GM10248 (cell line): ENCODE measurements around the gene SPG11.

Experiments used
- CTCF ChIA-PET: fragments of 300-600 bp; sonication (Branson Sonifier 250); formaldehyde crosslinking; extraction: SDS; loops from one replicate; lab custom pipeline; 2021; ENCODE audit warnings: antibody characterized with exemption; lab: Yijun Ruan, JAX
- POLR2A ChIA-PET: fragments of 350-650 bp; sonication (Branson Sonifier 250); formaldehyde crosslinking; extraction: SDS; loops from one replicate; lab custom pipeline; 2020; ENCODE audit warnings: antibody characterized with exemption; lab: Yijun Ruan, JAX
- DNase-seq: peaks from one replicate; pipeline ENCODE4 v3.0.0; 2012; ENCODE audit errors: extremely low spot score
- TF ChIP-seq, protein P1 (sequence below): IDR thresholded peaks from 2 replicates; pipeline ENCODE4 v1.5.1; 2012; ENCODE audit warnings: mild to moderate bottlenecking, low read depth; ENCODE audit errors: extremely low read depth, missing control alignments, control extremely low read depth

SPG11 gene

DNA sequence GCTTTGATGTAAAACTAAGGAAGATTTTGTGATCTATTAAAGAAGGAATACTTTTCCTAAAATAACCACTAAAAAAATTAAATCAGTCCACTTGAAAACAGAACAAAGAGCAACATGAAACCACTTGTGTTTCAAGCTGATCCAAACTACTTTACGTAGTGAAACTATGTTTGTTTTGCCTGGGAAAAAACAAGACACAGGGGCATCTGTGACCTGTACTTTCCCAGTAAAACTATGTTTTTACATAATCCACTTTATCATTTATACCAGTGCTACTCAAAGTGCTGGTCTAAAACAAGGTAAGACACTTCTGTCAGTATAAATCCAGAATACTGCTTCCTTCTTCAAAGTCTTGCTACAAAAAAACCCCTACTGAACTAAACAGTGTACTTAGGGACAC lies 56.7 kb downstream of the SPG11 start:
- TF ChIP-seq, protein P1, sequence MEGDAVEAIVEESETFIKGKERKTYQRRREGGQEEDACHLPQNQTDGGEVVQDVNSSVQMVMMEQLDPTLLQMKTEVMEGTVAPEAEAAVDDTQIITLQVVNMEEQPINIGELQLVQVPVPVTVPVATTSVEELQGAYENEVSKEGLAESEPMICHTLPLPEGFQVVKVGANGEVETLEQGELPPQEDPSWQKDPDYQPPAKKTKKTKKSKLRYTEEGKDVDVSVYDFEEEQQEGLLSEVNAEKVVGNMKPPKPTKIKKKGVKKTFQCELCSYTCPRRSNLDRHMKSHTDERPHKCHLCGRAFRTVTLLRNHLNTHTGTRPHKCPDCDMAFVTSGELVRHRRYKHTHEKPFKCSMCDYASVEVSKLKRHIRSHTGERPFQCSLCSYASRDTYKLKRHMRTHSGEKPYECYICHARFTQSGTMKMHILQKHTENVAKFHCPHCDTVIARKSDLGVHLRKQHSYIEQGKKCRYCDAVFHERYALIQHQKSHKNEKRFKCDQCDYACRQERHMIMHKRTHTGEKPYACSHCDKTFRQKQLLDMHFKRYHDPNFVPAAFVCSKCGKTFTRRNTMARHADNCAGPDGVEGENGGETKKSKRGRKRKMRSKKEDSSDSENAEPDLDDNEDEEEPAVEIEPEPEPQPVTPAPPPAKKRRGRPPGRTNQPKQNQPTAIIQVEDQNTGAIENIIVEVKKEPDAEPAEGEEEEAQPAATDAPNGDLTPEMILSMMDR: no peak
- POLR2A ChIA-PET: no interaction called here
- DNase-seq: no peak
- CTCF ChIA-PET: interaction anchor here (1.1 to 2.1 kb wide), 2 partner anchors 12 to 32 kb away, joined by 3 to 7 read pairs; no protein-coding TSS in a partner anchor

DNA sequence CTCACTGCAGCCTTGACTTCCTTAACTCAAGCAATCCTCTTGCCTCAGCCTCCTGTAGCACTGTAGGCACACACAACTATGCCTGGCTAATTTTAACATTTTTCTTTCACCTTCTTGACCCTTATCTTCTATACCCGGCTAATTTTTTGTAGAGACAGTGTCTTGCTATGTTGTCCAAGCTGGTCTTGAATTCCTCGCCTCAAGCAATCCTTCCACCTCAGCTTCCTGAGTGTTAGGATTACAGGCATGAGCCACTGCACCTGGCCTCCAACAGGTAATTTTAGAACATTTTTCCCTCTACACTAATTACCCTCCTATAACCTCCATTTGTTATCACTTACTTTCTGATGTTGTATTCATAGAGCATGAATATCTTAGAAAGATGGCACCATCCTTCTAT lies 60.3 kb downstream of the SPG11 start:
- DNase-seq: no peak
- ChIA-PET POLR2A (no interaction called here), CTCF (interaction anchor here (2.0 to 2.1 kb wide), 2 partner anchors 20 to 25 kb away, joined by 4 to 6 read pairs; no protein-coding TSS in a partner anchor)
- TF ChIP-seq, protein P1: no peak

DNA sequence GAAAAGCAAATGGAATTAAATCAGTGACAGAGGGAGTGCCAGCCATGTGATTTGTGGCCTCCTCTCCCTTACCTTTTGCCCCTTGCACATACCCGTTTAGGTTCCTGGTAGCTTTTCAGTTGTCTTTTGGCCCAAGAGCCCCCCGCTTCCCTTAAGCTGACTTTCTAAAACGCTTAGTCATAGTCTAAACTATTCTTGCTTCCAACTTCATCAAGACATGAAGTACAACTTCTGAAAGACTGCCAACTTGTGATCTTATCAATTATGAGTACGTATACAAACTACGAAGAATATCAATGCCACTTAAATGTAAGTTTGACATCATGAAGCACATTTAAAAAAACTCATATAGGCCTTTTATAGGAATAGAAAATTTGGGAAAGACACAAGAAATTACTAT lies 64.6 kb downstream of the SPG11 start:
- POLR2A ChIA-PET: no interaction called here
- CTCF ChIA-PET: interaction anchor here (1.0 to 3.9 kb wide), 8 partner anchors 9 to 140 kb away, joined by 3 to 22 read pairs (median 6); partner anchors contain the start of gene SPG11
- TF ChIP-seq, protein P1: no peak
- no peak for DNase-seq

DNA sequence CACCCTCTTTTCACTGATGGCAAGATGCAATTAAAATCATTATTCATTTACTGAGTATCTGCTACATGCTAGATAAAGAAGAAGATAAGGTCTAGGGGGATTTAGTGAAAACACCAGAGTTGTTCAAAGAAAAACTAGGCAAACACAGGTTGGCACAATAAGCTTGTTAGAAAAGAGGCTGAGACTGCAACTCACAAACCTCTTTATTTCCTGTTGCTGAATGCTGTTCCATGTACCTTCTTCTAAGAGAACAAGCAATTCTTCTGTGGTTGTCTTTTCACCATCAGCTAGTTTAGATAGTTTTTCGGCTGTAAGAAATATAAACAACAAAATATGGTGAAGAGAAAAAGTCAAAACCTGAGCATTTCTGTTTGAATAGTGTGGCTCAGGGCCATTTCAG lies 65.4 kb downstream of the SPG11 start:
- ChIA-PET CTCF (interaction anchor here (0.9 to 3.9 kb wide), 9 partner anchors 8 to 140 kb away, joined by 3 to 22 read pairs (median 5); partner anchors contain the start of genes SPG11 and TRIM69), POLR2A (no interaction called here)
- TF ChIP-seq, protein P1: no peak
- DNase-seq: no peak

DNA sequence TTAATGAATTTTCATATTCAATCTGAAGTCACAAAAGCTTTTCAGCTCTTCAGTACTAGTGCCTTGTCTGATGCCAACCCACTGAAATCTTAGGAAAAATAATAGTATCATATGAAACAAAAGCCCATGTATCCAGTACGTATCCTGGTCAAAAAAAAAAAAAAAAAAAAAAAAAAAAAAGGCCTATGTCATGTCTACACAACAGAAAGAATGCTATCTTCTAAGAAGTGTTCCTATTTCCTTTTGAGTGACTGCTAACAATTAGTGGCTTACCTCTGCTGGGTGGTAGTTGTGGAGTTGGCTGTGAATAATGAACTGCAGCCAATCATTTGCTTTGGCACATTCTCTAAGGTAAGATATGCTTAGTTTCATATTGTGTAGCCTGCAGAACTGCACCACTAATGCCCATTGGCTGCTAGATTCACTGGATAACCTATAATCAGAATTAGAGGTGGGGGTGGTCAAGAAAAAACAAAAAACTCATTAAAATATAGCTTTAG lies 66.9 kb downstream of the SPG11 start:
- no peak for DNase-seq
- POLR2A ChIA-PET: no interaction called here
- TF ChIP-seq, protein P1: no peak
- CTCF ChIA-PET: interaction anchor here (1.1 to 3.9 kb wide), 4 partner anchors 12 to 27 kb away, joined by 3 to 22 read pairs (median 6); no protein-coding TSS in a partner anchor

DNA sequence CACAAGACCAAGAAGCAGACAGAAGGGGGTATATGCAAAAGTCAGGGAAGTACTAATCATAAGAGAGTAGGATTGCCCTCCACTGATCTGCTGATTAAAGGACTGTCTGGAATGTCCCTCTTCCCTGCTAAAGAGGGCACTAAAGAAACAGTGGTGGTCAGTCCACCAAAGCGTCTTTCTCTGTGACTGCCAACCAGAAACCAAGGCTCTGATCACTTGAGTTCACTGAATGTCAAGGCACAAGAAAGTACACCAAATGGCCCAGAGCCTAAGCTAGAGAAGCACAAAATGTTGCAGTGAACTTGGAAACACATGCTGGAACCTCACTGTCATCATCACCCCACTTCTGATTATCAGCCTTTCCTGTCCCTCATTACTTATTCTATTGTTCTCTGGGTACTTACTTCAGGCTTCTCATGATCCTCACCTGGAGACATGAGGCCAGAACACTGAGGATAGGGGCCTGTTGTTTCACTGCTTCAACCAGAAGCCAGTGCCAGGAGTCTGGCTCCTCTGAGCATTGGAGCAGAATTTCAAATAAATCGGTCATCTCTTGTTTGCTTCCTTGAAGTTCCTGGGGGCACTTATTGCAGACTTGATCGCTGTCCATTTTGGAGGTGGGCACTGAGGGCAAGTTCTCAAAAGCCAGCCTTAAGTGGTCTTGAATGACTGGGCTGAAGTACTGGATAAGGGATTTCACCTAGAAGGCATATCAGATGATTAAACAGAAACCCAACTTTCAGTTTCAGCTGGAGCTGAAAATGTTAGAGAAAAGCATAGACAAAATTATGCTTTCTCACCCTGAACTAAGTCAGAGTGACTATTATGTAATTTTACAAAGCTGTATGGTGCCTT lies 67.6 kb downstream of the SPG11 start:
- ChIA-PET POLR2A (interaction anchor here (0.6 kb wide), 1 partner anchor 9 kb away, joined by 3 read pairs; no protein-coding TSS in a partner anchor), CTCF (interaction anchor here (0.9 to 3.9 kb wide), 7 partner anchors 11 to 326 kb away, joined by 3 to 22 read pairs (median 4); no protein-coding TSS in a partner anchor)
- TF ChIP-seq, protein P1: no peak
- peak; percentile 29 for DNase-seq
